HG02943 (cell line): ENCODE data around the gene TMED7.

Experiments used
- ATAC-seq: cut with Tn5 transposase; IDR thresholded peaks from one replicate; pipeline ENCODE4 v1.9.1; 2021; ENCODE audit warnings: mild to moderate bottlenecking, low read depth, moderate library complexity; ENCODE audit not compliant: unreplicated experiment

Gene TMED7

DNA sequence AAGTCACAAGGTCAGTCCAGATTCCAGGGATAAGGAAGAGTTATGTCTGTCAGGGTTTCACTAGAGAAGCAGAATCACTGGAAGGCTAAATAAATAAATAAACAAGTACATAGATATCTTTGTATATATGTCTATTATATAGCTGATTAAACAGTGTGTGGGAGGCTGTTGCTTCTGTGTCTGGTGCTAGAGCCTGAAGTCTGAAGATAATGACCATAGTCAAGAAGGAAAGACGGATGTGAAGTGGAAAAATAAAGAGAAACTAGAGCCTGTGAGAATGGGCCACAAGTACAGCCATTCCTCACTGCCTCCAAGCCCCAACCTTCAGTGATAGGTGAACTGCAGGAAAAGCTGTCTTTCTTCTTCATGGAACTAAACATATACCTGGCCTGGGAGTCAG is 4.1 kb upstream of the TMED7 start:
- ATAC-seq, result no peak

- no peak for ATAC-seq
Measured at GRCh38 chr5:115627295-115627865, 1.5 kb upstream of the TMED7 start.

- peak; percentile 29 for ATAC-seq
Measured at GRCh38 chr5:115626445-115626823, 598 bp upstream of the TMED7 start.

DNA sequence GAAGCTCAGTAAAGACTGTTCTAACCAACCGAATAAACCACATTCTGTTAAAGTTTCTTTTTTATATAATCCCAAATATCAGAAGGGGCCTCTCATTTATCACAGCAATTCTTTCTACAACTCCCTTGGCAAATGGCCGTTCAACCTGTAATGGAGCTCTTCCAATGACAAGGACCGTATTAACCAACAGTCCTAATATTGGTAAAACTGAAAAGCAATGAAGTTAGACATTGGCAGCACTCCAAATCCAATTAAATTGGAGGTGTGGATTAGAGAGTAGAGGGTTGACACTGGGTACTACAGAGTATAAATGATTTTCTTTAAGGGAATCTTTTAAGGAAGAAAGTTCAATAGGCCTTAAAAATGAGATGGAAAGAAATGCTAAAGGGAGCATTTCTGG is 842 bp downstream of the TMED7 start:
- ATAC-seq, result no peak

DNA sequence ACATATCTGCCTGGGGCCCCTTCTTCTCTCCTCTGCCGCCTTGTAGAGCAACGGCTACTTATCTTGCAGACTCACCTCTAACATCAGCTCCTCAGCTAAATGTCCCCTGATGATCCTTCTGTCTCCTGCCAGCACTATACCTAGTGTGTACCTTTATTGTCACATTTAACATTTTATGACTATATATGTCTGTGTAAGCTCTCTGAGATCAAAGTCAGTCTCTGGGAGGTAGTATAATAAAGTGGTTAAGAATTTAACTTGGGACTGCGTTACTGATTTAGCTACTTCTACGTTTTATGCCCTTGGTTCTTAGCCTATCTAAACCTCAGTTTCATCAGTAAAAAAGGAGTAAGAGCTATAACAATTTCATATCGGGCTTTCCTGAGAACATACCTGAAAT is 2.2 kb downstream of the TMED7 start:
- no peak for ATAC-seq

- ATAC-seq, result no peak
Measured at GRCh38 chr5:115621365-115621900, 4.4 kb downstream of the TMED7 start.

DNA sequence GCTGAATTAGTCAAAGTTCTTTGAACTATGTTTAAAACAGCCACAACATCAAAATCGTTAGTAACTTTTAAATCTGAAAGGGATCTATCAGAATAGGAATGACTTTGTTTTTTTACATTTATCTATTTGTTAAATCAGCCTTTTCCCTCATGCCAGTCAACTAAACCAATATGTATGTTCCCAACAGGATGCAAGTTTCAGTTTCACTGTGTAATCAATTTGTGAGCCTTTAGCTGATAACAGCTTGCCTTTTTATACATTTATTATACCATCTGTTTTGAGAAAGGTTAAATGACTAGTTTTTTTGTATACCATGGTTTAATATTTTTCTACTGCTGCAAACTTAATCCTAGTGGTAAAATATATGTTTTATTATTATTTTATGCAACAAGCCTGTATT is 8.9 kb downstream of the TMED7 start:
- no peak for ATAC-seq

GRCh38 chr5:115616472-115616871 is 9.4 kb downstream of the TMED7 start:
- no peak for ATAC-seq

- ATAC-seq, result no peak
Measured at GRCh38 chr5:115611873-115612272, 14.0 kb downstream of the TMED7 start.

DNA sequence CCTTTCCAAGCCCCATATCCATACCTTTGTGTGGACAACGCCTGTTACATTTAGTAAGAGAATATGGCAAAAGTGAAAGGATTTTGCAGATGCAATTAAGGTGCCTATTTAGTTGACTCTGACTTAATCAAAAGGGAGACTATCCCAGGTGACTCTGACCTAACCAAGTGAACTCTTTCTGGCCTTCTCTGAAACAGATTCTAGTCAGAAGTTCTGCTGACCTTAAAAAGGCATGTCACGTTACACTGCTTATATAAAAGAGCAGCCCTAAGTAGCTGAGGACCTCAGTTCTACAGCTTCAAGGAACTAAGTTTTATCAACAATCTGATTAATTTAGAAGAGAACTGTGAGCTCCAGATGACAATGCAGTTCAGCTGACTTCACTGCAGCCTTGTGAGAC is 17.9 kb downstream of the TMED7 start:
- ATAC-seq, result no peak

DNA sequence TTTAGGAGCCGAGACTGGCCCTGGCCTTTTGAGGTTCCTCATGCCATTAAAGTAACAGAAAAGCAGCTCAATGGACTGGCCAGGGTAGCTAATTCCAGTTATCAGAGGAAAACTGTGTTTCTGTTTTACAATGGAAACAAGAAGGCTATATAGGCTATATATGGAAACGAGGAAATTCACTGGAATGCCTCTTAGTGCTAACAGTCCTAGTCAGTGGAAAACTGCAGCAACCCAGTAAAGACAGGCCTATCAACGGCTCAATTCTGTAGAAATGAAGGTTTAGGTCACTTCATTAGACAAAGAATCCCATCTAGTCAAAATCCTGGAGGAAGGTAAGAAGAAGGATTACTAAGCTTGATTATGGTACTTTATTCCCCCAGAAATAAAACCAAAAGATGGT is 20.4 kb downstream of the TMED7 start:
- no peak for ATAC-seq

- peak; percentile 10 for ATAC-seq
Measured at GRCh38 chr5:115602591-115603125, 23.2 kb downstream of the TMED7 start.

GRCh38 chr5:115601701-115602590 is 23.9 kb downstream of the TMED7 start, which contains the start of gene TICAM2:
Gene TICAM2, minus strand, starts transcription at chr5:115602479. Its CDS starts 21,223 bp downstream, at chr5:115581256.
- ATAC-seq, result peak; percentile 73

GRCh38 chr5:115600766-115601165 is 25.1 kb downstream of the TMED7 start:
- ATAC-seq, result no peak

GRCh38 chr5:115599924-115600323 is 25.9 kb downstream of the TMED7 start:
- no peak for ATAC-seq

DNA sequence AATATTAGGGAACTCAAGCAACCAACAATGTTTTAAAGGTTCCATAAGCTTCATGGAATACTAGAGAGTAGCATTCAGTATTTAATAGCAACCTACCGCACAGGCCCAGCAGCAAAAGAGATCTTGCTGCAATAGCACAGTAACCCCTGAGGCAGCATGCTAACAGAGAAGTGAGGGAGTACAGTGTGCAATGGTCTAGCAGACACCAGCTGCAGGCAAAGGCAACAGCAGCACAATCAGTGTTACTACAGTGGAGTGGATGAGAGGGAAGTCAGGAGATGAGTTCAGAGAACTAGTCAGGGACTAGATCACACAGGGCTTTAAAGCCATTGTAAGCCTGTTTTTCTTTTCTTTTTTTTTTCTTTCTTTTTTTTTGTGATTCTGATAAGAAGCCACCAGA is 26.3 kb downstream of the TMED7 start:
- ATAC-seq, result no peak

DNA sequence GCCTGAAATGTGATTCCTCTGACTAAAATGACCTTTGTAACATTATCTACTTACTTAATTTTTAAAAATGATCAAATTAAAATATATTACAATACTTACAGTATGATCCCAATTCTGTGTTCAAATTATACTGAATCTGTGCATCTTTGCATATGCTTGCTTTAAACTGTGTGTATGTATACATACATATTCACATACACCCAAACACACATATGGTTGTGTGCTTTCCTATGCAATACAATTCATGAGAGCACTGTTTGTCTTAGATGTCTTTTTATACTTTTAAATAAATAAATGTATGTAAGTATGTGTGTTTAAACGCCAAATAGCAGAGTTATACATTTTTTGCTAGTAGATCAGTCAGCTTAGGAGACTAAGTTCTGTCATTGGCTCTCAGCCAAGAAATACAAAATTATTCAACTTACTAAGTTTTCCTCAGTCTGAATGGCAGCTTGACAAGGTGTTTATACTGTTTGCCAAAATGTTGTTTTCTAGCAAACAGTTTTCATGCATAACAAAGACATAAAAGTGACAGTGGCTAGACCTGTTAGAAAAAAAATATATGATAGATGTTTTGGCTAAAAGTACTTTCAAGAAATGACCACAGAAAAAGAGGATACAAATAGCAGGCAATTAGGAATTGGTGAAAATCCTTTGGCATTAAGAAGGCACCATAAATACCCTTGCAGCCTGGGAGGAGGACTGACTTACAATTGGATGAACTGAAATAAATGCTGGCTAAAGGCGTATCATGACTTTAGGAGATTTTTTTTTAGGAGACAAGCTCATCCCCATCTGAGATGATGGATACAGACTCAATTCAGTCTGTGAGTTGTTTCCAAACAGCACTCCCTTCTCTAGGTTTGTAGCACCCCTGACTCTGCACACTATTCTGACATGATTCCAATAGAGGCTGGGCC is 31.4 kb downstream of the TMED7 start:
- ATAC-seq, result no peak

DNA sequence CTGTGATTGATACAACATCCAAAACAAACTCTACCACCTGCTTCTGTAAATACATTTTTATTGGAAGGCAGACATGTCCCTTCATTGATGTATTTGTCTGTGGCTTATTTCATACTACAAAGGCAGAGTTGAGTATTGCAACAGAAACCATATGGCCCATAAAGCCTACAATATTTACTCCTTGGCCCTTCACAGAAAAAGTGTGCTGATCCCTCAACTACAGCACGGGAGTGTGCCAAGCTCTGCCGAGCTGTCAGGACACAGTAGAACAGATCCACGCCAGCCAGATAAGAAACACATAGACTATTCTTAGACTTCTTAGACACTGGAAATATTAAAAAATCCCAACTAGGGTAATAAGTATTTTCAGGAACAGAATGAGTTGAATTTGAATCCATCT is 36.8 kb downstream of the TMED7 start:
- ATAC-seq, result no peak

DNA sequence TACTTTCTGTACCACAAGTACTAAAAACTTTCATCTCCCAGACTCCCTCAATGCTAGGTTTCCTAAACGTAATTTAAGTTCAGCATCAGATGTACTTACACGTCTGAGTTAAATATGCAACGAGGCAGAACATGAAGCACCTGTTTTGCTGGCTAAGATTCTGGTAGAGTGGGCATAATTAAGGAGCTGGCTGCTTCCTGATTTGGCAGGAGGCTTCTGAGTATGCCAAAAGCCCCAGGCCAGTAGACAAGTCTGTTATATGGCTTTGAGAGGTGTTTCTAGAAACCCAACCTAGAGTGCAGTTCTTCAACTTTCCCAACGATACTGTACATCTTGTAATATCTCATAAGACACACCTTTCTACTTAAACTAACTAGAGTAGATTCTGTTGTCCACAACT is 37.2 kb downstream of the TMED7 start:
- no peak for ATAC-seq

- ATAC-seq, result no peak
Measured at GRCh38 chr5:115586525-115587146, 39.2 kb downstream of the TMED7 start.
